WTC11 (cell line): ENCODE data around the gene ANKMY2. TPM values are rescaled to one million over a fixed set of nuclear protein-coding genes. Genes with fewer than 3 reads are reported as not detected.

Experiments used
- ATAC-seq: fragments of 200-7000 bp; cut with Tn5 transposase; 2 replicates; pipeline ENCODE4 v1.10.0; 2021; ENCODE audit warnings: mild to moderate bottlenecking, moderate library complexity
- CTCF ChIA-PET: fragments of 300-600 bp; sonication (Branson Sonifier 250); formaldehyde crosslinking; loops from one replicate; lab custom pipeline; 2021; ENCODE audit warnings: antibody characterized with exemption; lab: Charles Lee
- POLR2A ChIA-PET: fragments of 350-600 bp; sonication (Branson Sonifier 250); formaldehyde crosslinking; loops from one replicate; lab custom pipeline; 2021; ENCODE audit warnings: antibody characterized with exemption; lab: Charles Lee
- DNase-seq: peaks from one replicate; pipeline ENCODE4 v3.0.0; 2021; ENCODE audit warnings: low spot score
- H3K27ac Mint-ChIP-seq: 2 replicates; pipeline ENCODE4 v1.8.0; 2021; ENCODE audit warnings: mixed read lengths
- H3K27me3 Mint-ChIP-seq: 2 replicates; pipeline ENCODE4 v1.8.0; 2021; ENCODE audit warnings: low read depth, mild to moderate bottlenecking, moderate library complexity, mixed read lengths
- H3K36me3 Mint-ChIP-seq: 2 replicates; pipeline ENCODE4 v1.8.0; 2021; ENCODE audit warnings: mixed read lengths
- H3K4me1 Mint-ChIP-seq: 2 replicates; pipeline ENCODE4 v1.8.0; 2022; ENCODE audit warnings: mixed read lengths
- H3K4me3 Mint-ChIP-seq: 2 replicates; pipeline ENCODE4 v1.8.0; 2021; ENCODE audit warnings: mild to moderate bottlenecking, moderate library complexity, mixed read lengths
- H3K9me3 Mint-ChIP-seq: 2 replicates; pipeline ENCODE4 v1.8.0; 2021; ENCODE audit warnings: mixed read lengths
- AFF4 ChIP-seq: sonication (generic); formaldehyde crosslinking; IDR thresholded peaks from 2 replicates; pipeline ENCODE4 v1.8.1; 2023; ENCODE audit warnings: mild to moderate bottlenecking, missing genetic modification reagents, borderline replicate concordance
- ATF2 ChIP-seq: sonication (generic); formaldehyde crosslinking; IDR thresholded peaks from 2 replicates; pipeline ENCODE4 v1.8.1; 2022; ENCODE audit warnings: low read depth, missing genetic modification reagents, borderline replicate concordance
- CREB1 ChIP-seq: sonication (generic); formaldehyde crosslinking; IDR thresholded peaks from 2 replicates; pipeline ENCODE4 v1.8.0; 2023; ENCODE audit warnings: mild to moderate bottlenecking, missing genetic modification reagents
- CREM ChIP-seq: sonication (generic); formaldehyde crosslinking; IDR thresholded peaks from 2 replicates; pipeline ENCODE4 v1.8.1; 2022; ENCODE audit warnings: mild to moderate bottlenecking, missing genetic modification reagents, moderate library complexity
- CTCF ChIP-seq: fragments of 200-600 bp; IDR thresholded peaks from 2 replicates; pipeline ENCODE4 v1.8.0; 2022; ENCODE audit warnings: antibody characterized with exemption
- E2F4 ChIP-seq: sonication (generic); formaldehyde crosslinking; IDR thresholded peaks from 2 replicates; pipeline ENCODE4 v1.8.1; 2022; ENCODE audit warnings: low read depth, mild to moderate bottlenecking, moderate library complexity, missing genetic modification reagents, borderline replicate concordance
- E2F5 ChIP-seq: sonication (generic); formaldehyde crosslinking; IDR thresholded peaks from 2 replicates; pipeline ENCODE4 v1.8.1; 2022; ENCODE audit warnings: mild to moderate bottlenecking, moderate library complexity, missing genetic modification reagents
- ETV6 ChIP-seq: sonication (generic); formaldehyde crosslinking; IDR thresholded peaks from 2 replicates; pipeline ENCODE4 v1.8.1; 2022; ENCODE audit warnings: mild to moderate bottlenecking, missing genetic modification reagents
- MXD4 ChIP-seq: fragments of 250-450 bp; sonication (Bioruptor Pico); IDR thresholded peaks from 2 replicates; pipeline ENCODE4 v1.8.0; 2021; ENCODE audit warnings: mild to moderate bottlenecking, moderate library complexity, borderline replicate concordance
- NFATC4 ChIP-seq: fragments of 250-450 bp; sonication (Bioruptor Pico); IDR thresholded peaks from 2 replicates; pipeline ENCODE4 v1.9.0; 2021; ENCODE audit warnings: mild to moderate bottlenecking
- PRRX2 ChIP-seq: fragments of 250-450 bp; sonication (Bioruptor Pico); IDR thresholded peaks from 2 replicates; pipeline ENCODE4 v1.8.0; 2021; ENCODE audit warnings: mild to moderate bottlenecking
- SOX15 ChIP-seq: fragments of 250-450 bp; sonication (Bioruptor Pico); IDR thresholded peaks from 2 replicates; pipeline ENCODE4 v1.9.0; 2021; ENCODE audit warnings: mild to moderate bottlenecking
- TEAD4 ChIP-seq: sonication (generic); formaldehyde crosslinking; IDR thresholded peaks from 2 replicates; pipeline ENCODE4 v1.8.0; 2022; ENCODE audit warnings: mild to moderate bottlenecking, missing genetic modification reagents
- ZBTB43 ChIP-seq: sonication (generic); formaldehyde crosslinking; IDR thresholded peaks from 2 replicates; pipeline ENCODE4 v1.8.1; 2023; ENCODE audit warnings: mild to moderate bottlenecking, missing genetic modification reagents
- ZNF138 ChIP-seq: sonication (generic); formaldehyde crosslinking; conservative IDR thresholded peaks from 2 replicates; pipeline ENCODE4 v1.8.1; 2022; ENCODE audit warnings: mild to moderate bottlenecking, moderate library complexity, missing genetic modification reagents
- ZNF281 ChIP-seq: sonication (generic); formaldehyde crosslinking; IDR thresholded peaks from 2 replicates; pipeline ENCODE4 v1.8.0; 2023; ENCODE audit warnings: mild to moderate bottlenecking, missing genetic modification reagents
- ZNF396 ChIP-seq: fragments of 250-450 bp; sonication (Bioruptor Pico); IDR thresholded peaks from 2 replicates; pipeline ENCODE4 v1.8.0; 2021; ENCODE audit warnings: mild to moderate bottlenecking, moderate library complexity, borderline replicate concordance
- ZNF416 ChIP-seq: fragments of 250-450 bp; sonication (Bioruptor Pico); IDR thresholded peaks from 2 replicates; pipeline ENCODE4 v1.9.0; 2021; ENCODE audit warnings: mild to moderate bottlenecking, inconsistent platforms
- total RNA-seq: library from RNA; stranded (reverse); gene quantifications from 3 replicates; pipeline ENCODE4 v1.2.3, GENCODE V29; 2021

Gene ANKMY2
- total RNA-seq, 1 experiment from 2014 or later: 13.6 TPM

- TF ChIP-seq AFF4 (no peak), ZNF281 (CRISPR knock-in tag) (no peak), ZNF138 (CRISPR knock-in tag) (no peak), ZNF416 (CRISPR knock-in tag) (no peak), CTCF (no peak), CREB1 (CRISPR knock-in tag) (no peak)
- TF ChIP-seq, all 79 proteins: peak for 0
Measured at GRCh38 chr7:16637379-16637778, 8.2 kb downstream of the ANKMY2 start (continued).

- DNase-seq: no peak
- no peak for ATAC-seq
- Mint-ChIP-seq H3K4me1 (peaks cover 25% of the 10 kb centered on the region), H3K4me3 (no peak overlapping the region), H3K9me3 (no peaks in the 10 kb centered on the region), H3K36me3 (peaks cover 4% of the 10 kb centered on the region; the same call in 1 of the 2 replicates), H3K27ac (no peak overlapping the region), H3K27me3 (no peaks in the 10 kb centered on the region)
- ChIA-PET CTCF (interaction anchor here (1.2 kb wide), 1 partner anchor 59 kb away, joined by 4 read pairs; no protein-coding TSS in a partner anchor), POLR2A (no interaction called here)
- TF ChIP-seq CREB1 (CRISPR knock-in tag) (no peak), E2F4 (CRISPR knock-in tag) (no peak), E2F5 (CRISPR knock-in tag) (no peak), ETV6 (CRISPR knock-in tag) (no peak), TEAD4 (CRISPR knock-in tag) (no peak), ZBTB43 (CRISPR knock-in tag) (no peak), MXD4 (CRISPR knock-in tag) (no peak), ZNF396 (CRISPR knock-in tag) (no peak), CREM (CRISPR knock-in tag) (no peak), PRRX2 (no peak), NFATC4 (CRISPR knock-in tag) (no peak), ATF2 (CRISPR knock-in tag) (no peak), SOX15 (CRISPR knock-in tag) (no peak), ZNF138 (CRISPR knock-in tag) (no peak)
Measured at GRCh38 chr7:16636555-16637101, 8.9 kb downstream of the ANKMY2 start.
